ENCODE results near the gene KRTAP10-1.

DNA sequence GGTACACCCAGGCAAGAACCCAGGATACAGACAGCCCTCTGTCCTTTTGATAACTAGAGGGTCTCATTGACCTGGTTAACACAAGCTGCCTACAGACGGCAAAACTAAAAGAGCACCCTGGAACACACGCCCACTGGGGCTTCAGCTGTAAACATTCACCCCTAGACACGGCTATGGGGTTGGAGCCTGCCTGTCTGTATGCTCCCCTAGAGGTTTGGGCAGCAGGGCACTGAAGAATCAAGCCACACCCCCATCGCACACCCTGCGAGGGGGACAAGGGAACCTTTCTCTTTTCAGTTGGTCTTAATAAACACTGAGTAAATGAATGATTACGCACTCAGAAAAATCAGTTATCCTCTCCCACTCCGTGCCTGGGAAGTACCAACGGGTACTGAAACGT, 49.2 kb downstream of the KRTAP10-1 start:
- TF ChIP-seq, protein P1, sequence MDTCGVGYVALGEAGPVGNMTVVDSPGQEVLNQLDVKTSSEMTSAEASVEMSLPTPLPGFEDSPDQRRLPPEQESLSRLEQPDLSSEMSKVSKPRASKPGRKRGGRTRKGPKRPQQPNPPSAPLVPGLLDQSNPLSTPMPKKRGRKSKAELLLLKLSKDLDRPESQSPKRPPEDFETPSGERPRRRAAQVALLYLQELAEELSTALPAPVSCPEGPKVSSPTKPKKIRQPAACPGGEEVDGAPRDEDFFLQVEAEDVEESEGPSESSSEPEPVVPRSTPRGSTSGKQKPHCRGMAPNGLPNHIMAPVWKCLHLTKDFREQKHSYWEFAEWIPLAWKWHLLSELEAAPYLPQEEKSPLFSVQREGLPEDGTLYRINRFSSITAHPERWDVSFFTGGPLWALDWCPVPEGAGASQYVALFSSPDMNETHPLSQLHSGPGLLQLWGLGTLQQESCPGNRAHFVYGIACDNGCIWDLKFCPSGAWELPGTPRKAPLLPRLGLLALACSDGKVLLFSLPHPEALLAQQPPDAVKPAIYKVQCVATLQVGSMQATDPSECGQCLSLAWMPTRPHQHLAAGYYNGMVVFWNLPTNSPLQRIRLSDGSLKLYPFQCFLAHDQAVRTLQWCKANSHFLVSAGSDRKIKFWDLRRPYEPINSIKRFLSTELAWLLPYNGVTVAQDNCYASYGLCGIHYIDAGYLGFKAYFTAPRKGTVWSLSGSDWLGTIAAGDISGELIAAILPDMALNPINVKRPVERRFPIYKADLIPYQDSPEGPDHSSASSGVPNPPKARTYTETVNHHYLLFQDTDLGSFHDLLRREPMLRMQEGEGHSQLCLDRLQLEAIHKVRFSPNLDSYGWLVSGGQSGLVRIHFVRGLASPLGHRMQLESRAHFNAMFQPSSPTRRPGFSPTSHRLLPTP (IDR thresholded peaks at IDR 0.05; ENCODE audit: borderline replicate concordance, extremely low read depth, insufficient read length): no peak
- TF ChIP-seq E4F1 (CRISPR knock-in tag; IDR thresholded peaks at IDR 0.05; ENCODE audit: borderline replicate concordance) (no peak), THAP7 (CRISPR knock-in tag; IDR thresholded peaks at IDR 0.05) (no peak), FOXJ3 (CRISPR knock-in tag; IDR thresholded peaks at IDR 0.05) (no peak)
- TF ChIP-seq, protein P2, sequence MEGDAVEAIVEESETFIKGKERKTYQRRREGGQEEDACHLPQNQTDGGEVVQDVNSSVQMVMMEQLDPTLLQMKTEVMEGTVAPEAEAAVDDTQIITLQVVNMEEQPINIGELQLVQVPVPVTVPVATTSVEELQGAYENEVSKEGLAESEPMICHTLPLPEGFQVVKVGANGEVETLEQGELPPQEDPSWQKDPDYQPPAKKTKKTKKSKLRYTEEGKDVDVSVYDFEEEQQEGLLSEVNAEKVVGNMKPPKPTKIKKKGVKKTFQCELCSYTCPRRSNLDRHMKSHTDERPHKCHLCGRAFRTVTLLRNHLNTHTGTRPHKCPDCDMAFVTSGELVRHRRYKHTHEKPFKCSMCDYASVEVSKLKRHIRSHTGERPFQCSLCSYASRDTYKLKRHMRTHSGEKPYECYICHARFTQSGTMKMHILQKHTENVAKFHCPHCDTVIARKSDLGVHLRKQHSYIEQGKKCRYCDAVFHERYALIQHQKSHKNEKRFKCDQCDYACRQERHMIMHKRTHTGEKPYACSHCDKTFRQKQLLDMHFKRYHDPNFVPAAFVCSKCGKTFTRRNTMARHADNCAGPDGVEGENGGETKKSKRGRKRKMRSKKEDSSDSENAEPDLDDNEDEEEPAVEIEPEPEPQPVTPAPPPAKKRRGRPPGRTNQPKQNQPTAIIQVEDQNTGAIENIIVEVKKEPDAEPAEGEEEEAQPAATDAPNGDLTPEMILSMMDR (IDR thresholded peaks at IDR 0.05 in 2 of 3, conservative IDR thresholded peaks at IDR 0.05 in 1 of 3; ENCODE audit: insufficient read depth in 2 of 3, low read depth in 1 of 3, low read length in 3 of 3): no peak

Data from K562 (cell line).